ENCODE data around the gene CACNA2D3. TPM values are rescaled to one million over a fixed set of nuclear protein-coding genes. Genes with fewer than 3 reads are reported as not detected.

Gene CACNA2D3
- total RNA-seq, 1 donor from 2014 or later = 4.7 TPM

- no peak for DNase-seq (ENCODE audit: low spot score)
Measured at GRCh38 chr3:54217828-54218227, 95.5 kb downstream of the CACNA2D3 start.

GRCh38 chr3:54222316-54222715 lies 100.0 kb downstream of the CACNA2D3 start:
- no peak for DNase-seq (ENCODE audit: low spot score)

- DNase-seq (ENCODE audit: low spot score) = no peak
Measured at GRCh38 chr3:54223063-54223462, 100.7 kb downstream of the CACNA2D3 start.

GRCh38 chr3:54225841-54226528 lies 103.6 kb downstream of the CACNA2D3 start:
- no peak for DNase-seq (ENCODE audit: low spot score)

- no peak for DNase-seq (ENCODE audit: low spot score)
Measured at GRCh38 chr3:54228806-54229205, 106.5 kb downstream of the CACNA2D3 start.

GRCh38 chr3:54232618-54233017 lies 110.3 kb downstream of the CACNA2D3 start:
- DNase-seq (ENCODE audit: low spot score) = no peak

GRCh38 chr3:54235998-54236397 lies 113.6 kb downstream of the CACNA2D3 start:
- no peak for DNase-seq (ENCODE audit: low spot score)

- no peak for DNase-seq (ENCODE audit: low spot score)
Measured at GRCh38 chr3:54237109-54237508, 114.8 kb downstream of the CACNA2D3 start.

- no peak for DNase-seq (ENCODE audit: low spot score)
Measured at GRCh38 chr3:54237788-54238502, 115.6 kb downstream of the CACNA2D3 start.

- DNase-seq (ENCODE audit: low spot score) = no peak
Measured at GRCh38 chr3:54240309-54240708, 118.0 kb downstream of the CACNA2D3 start.

GRCh38 chr3:54243056-54243931 lies 120.9 kb downstream of the CACNA2D3 start:
- no peak for DNase-seq (ENCODE audit: low spot score)

GRCh38 chr3:54243960-54244682 lies 121.8 kb downstream of the CACNA2D3 start:
- DNase-seq (ENCODE audit: low spot score) = no peak

GRCh38 chr3:54251705-54252104 lies 129.4 kb downstream of the CACNA2D3 start:
- no peak for DNase-seq (ENCODE audit: low spot score)

GRCh38 chr3:54257125-54257720 lies 134.9 kb downstream of the CACNA2D3 start:
- DNase-seq (ENCODE audit: low spot score) = no peak

- no peak for DNase-seq (ENCODE audit: low spot score)
Measured at GRCh38 chr3:54259636-54260035, 137.3 kb downstream of the CACNA2D3 start.

- DNase-seq (ENCODE audit: low spot score) = no peak
Measured at GRCh38 chr3:54261141-54261540, 138.8 kb downstream of the CACNA2D3 start.

GRCh38 chr3:54262541-54262940 lies 140.2 kb downstream of the CACNA2D3 start:
- no peak for DNase-seq (ENCODE audit: low spot score)

- no peak for DNase-seq (ENCODE audit: low spot score)
Measured at GRCh38 chr3:54262946-54263345, 140.6 kb downstream of the CACNA2D3 start.

GRCh38 chr3:54264050-54264449 lies 141.7 kb downstream of the CACNA2D3 start:
- DNase-seq (ENCODE audit: low spot score) = no peak

- DNase-seq (ENCODE audit: low spot score) = no peak
Measured at GRCh38 chr3:54270816-54271526, 148.6 kb downstream of the CACNA2D3 start.

- no peak for DNase-seq (ENCODE audit: low spot score)
Measured at GRCh38 chr3:54273791-54274190, 151.4 kb downstream of the CACNA2D3 start.
